Measurements from ENCODE around the gene RHOH.

The RHOH gene

GRCh38 chr4:40209401-40209800, 12.6 kb downstream of the RHOH start:
- DNase-seq, result no peak

GRCh38 chr4:40210776-40211175, 13.9 kb downstream of the RHOH start:
- no peak for DNase-seq

- DNase-seq, result no peak
Measured at GRCh38 chr4:40211224-40212185, 14.7 kb downstream of the RHOH start.

GRCh38 chr4:40212674-40213527, 16.1 kb downstream of the RHOH start:
- peak; percentile 13 for DNase-seq

GRCh38 chr4:40214038-40214437, 17.2 kb downstream of the RHOH start:
- peak; percentile 22 for DNase-seq

- no peak for DNase-seq
Measured at GRCh38 chr4:40214661-40215418, 18.0 kb downstream of the RHOH start.

GRCh38 chr4:40216622-40217366, 20.0 kb downstream of the RHOH start:
- DNase-seq, result no peak

GRCh38 chr4:40221744-40222143, 24.9 kb downstream of the RHOH start:
- no peak for DNase-seq

- no peak for DNase-seq
Measured at GRCh38 chr4:40223343-40223742, 26.5 kb downstream of the RHOH start.

- DNase-seq, result no peak
Measured at GRCh38 chr4:40224432-40224831, 27.6 kb downstream of the RHOH start.

- DNase-seq, result no peak
Measured at GRCh38 chr4:40225497-40225896, 28.7 kb downstream of the RHOH start.

- DNase-seq, result peak; percentile 89
Measured at GRCh38 chr4:40227284-40227683, 30.5 kb downstream of the RHOH start.

GRCh38 chr4:40228497-40229365, 31.9 kb downstream of the RHOH start:
- DNase-seq, result peak; percentile 75

GRCh38 chr4:40231316-40231863, 34.6 kb downstream of the RHOH start:
- DNase-seq, result no peak

- DNase-seq, result no peak
Measured at GRCh38 chr4:40232610-40233009, 35.8 kb downstream of the RHOH start.

GRCh38 chr4:40233227-40233626, 36.4 kb downstream of the RHOH start:
- no peak for DNase-seq

- no peak for DNase-seq
Measured at GRCh38 chr4:40234519-40235039, 37.7 kb downstream of the RHOH start.

GRCh38 chr4:40238008-40238699, 41.3 kb downstream of the RHOH start:
- DNase-seq, result no peak

GRCh38 chr4:40238700-40239548, 42.1 kb downstream of the RHOH start:
- DNase-seq, result peak; percentile 91

Measured in activated CD4-positive, alpha-beta T cell treated with anti-CD3 and anti-CD28 coated beads, Interleukin-2, Interleukin-6, amounts not matched to agents 100 ng/mL and 50 ng/mL, durations not matched to agents 16 hours and 8 hours (primary cell).